ENCODE measurements around the gene SPG7.
A peak's percentile ranks its signal among the peaks of the same experiment; 100 is the strongest.

The SPG7 gene

DNA sequence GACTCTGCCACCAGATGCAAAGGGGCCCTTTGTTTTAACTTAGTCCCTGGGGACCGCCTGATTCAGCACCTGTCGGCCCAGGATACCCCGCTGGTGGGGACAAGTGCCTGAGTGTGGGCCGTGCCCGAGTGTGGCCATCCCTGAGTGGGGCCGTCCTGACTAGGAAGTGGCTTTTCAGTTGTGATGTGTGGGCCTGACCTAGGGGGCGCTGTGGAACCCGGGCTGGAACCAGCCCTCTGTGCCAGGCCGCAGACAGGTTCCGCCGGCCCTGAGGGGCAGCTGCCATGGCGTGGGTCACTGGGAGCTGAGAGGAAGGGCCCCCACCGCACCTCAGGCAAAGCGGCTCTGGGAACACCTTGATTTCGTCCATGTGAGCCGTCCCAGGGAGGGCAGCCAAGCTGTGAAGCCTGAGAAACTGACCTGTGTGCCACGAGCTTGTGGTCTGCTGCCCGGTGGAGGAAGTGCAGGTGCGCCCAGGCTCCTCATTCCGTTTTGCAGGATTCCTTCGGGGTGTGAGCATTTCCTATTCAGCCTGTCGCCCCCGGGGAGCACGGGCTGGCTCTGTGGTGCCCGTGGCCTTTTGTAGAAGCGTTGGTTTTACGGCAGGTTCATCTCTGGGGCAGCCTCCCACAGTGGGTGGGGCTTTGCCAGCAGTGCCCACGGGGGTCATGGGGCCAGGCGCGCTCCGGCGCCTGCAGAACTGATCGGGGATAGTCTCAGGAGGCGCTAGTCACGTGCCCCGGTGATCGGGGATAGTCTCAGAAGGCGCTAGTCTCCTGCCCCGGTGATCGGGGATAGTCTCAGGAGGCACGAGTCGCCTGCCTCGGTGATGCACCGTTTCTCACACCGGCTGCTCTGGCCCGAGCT is 57.5 kb downstream of the SPG7 start (continued):
- TF ChIP-seq ZNF2 (tag by site-specific recombination; IDR thresholded peaks at IDR 0.05) (peak; percentile 99), ZNF274 (IDR thresholded peaks at IDR 0.05; ENCODE audit: low read length) (no peak), ZNF274 (tag by site-specific recombination; IDR thresholded peaks at IDR 0.05; ENCODE audit: borderline replicate concordance) (no peak), ZNF10 (tag by site-specific recombination; IDR thresholded peaks at IDR 0.05) (peak; percentile 86), SP3 (tag by site-specific recombination; IDR thresholded peaks at IDR 0.05) (peak; percentile 39; the same call in 1 of the 2 replicates), ZFP3 (tag by site-specific recombination; IDR thresholded peaks at IDR 0.05; ENCODE audit: low read depth) (0 out of 2 replicates have a peak, but pooled peaks have one; percentile 15), SP2 (tag by site-specific recombination; IDR thresholded peaks at IDR 0.05) (peak; percentile 52), OVOL3 (tag by site-specific recombination; IDR thresholded peaks at IDR 0.05) (no peak; the same call in 1 of the 2 replicates), ZSCAN30 (tag by site-specific recombination; IDR thresholded peaks at IDR 0.05) (0 out of 2 replicates have a peak, but pooled peaks have one; percentile 81), ZNF76 (tag by site-specific recombination; IDR thresholded peaks at IDR 0.05; ENCODE audit: borderline replicate concordance, low read depth) (peak; percentile 48; the same call in 1 of the 2 replicates), ZBTB17 (tag by site-specific recombination; IDR thresholded peaks at IDR 0.05) (peak; percentile 88), ZBTB20 (tag by site-specific recombination; IDR thresholded peaks at IDR 0.05) (peak; percentile 80), ZNF600 (tag by site-specific recombination; IDR thresholded peaks at IDR 0.05) (peak; percentile 80), ZEB2 (tag by site-specific recombination; IDR thresholded peaks at IDR 0.05) (peak; percentile 80), ZBTB6 (tag by site-specific recombination; IDR thresholded peaks at IDR 0.05) (no peak), ZNF248 (tag by site-specific recombination; IDR thresholded peaks at IDR 0.05) (no peak), ZBTB48 (tag by site-specific recombination; IDR thresholded peaks at IDR 0.05) (peak; percentile 28; the same call in 1 of the 2 replicates), ZNF341 (tag by site-specific recombination; IDR thresholded peaks at IDR 0.05; ENCODE audit: low read depth) (peak; percentile 34; the same call in 1 of the 2 replicates), ZNF707 (tag by site-specific recombination; IDR thresholded peaks at IDR 0.05) (no peak), SP7 (tag by site-specific recombination; IDR thresholded peaks at IDR 0.05) (peak; percentile 58)
- TF ChIP-seq, protein P1, sequence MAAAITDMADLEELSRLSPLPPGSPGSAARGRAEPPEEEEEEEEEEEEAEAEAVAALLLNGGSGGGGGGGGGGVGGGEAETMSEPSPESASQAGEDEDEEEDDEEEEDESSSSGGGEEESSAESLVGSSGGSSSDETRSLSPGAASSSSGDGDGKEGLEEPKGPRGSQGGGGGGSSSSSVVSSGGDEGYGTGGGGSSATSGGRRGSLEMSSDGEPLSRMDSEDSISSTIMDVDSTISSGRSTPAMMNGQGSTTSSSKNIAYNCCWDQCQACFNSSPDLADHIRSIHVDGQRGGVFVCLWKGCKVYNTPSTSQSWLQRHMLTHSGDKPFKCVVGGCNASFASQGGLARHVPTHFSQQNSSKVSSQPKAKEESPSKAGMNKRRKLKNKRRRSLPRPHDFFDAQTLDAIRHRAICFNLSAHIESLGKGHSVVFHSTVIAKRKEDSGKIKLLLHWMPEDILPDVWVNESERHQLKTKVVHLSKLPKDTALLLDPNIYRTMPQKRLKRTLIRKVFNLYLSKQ (tag by site-specific recombination; IDR thresholded peaks at IDR 0.05; ENCODE audit: borderline replicate concordance): no peak
- TF ChIP-seq, protein P2, sequence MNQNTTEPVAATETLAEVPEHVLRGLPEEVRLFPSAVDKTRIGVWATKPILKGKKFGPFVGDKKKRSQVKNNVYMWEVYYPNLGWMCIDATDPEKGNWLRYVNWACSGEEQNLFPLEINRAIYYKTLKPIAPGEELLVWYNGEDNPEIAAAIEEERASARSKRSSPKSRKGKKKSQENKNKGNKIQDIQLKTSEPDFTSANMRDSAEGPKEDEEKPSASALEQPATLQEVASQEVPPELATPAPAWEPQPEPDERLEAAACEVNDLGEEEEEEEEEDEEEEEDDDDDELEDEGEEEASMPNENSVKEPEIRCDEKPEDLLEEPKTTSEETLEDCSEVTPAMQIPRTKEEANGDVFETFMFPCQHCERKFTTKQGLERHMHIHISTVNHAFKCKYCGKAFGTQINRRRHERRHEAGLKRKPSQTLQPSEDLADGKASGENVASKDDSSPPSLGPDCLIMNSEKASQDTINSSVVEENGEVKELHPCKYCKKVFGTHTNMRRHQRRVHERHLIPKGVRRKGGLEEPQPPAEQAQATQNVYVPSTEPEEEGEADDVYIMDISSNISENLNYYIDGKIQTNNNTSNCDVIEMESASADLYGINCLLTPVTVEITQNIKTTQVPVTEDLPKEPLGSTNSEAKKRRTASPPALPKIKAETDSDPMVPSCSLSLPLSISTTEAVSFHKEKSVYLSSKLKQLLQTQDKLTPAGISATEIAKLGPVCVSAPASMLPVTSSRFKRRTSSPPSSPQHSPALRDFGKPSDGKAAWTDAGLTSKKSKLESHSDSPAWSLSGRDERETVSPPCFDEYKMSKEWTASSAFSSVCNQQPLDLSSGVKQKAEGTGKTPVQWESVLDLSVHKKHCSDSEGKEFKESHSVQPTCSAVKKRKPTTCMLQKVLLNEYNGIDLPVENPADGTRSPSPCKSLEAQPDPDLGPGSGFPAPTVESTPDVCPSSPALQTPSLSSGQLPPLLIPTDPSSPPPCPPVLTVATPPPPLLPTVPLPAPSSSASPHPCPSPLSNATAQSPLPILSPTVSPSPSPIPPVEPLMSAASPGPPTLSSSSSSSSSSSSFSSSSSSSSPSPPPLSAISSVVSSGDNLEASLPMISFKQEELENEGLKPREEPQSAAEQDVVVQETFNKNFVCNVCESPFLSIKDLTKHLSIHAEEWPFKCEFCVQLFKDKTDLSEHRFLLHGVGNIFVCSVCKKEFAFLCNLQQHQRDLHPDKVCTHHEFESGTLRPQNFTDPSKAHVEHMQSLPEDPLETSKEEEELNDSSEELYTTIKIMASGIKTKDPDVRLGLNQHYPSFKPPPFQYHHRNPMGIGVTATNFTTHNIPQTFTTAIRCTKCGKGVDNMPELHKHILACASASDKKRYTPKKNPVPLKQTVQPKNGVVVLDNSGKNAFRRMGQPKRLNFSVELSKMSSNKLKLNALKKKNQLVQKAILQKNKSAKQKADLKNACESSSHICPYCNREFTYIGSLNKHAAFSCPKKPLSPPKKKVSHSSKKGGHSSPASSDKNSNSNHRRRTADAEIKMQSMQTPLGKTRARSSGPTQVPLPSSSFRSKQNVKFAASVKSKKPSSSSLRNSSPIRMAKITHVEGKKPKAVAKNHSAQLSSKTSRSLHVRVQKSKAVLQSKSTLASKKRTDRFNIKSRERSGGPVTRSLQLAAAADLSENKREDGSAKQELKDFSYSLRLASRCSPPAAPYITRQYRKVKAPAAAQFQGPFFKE (tag by site-specific recombination; IDR thresholded peaks at IDR 0.05; ENCODE audit: borderline replicate concordance): peak; percentile 65; the same call in 1 of the 2 replicates
- TF ChIP-seq, protein P3, sequence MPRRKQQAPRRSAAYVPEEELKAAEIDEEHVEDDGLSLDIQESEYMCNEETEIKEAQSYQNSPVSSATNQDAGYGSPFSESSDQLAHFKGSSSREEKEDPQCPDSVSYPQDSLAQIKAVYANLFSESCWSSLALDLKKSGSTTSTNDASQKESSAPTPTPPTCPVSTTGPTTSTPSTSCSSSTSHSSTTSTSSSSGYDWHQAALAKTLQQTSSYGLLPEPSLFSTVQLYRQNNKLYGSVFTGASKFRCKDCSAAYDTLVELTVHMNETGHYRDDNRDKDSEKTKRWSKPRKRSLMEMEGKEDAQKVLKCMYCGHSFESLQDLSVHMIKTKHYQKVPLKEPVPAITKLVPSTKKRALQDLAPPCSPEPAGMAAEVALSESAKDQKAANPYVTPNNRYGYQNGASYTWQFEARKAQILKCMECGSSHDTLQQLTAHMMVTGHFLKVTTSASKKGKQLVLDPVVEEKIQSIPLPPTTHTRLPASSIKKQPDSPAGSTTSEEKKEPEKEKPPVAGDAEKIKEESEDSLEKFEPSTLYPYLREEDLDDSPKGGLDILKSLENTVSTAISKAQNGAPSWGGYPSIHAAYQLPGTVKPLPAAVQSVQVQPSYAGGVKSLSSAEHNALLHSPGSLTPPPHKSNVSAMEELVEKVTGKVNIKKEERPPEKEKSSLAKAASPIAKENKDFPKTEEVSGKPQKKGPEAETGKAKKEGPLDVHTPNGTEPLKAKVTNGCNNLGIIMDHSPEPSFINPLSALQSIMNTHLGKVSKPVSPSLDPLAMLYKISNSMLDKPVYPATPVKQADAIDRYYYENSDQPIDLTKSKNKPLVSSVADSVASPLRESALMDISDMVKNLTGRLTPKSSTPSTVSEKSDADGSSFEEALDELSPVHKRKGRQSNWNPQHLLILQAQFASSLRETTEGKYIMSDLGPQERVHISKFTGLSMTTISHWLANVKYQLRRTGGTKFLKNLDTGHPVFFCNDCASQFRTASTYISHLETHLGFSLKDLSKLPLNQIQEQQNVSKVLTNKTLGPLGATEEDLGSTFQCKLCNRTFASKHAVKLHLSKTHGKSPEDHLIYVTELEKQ (tag by site-specific recombination; IDR thresholded peaks at IDR 0.05; ENCODE audit: borderline replicate concordance): no peak
- TF ChIP-seq, protein P4, sequence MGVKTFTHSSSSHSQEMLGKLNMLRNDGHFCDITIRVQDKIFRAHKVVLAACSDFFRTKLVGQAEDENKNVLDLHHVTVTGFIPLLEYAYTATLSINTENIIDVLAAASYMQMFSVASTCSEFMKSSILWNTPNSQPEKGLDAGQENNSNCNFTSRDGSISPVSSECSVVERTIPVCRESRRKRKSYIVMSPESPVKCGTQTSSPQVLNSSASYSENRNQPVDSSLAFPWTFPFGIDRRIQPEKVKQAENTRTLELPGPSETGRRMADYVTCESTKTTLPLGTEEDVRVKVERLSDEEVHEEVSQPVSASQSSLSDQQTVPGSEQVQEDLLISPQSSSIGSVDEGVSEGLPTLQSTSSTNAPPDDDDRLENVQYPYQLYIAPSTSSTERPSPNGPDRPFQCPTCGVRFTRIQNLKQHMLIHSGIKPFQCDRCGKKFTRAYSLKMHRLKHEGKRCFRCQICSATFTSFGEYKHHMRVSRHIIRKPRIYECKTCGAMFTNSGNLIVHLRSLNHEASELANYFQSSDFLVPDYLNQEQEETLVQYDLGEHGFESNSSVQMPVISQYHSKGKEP (tag by site-specific recombination; IDR thresholded peaks at IDR 0.05): no peak

All from HEK293 (cell line).